Measurements from ENCODE around the gene DEPDC4.
A peak's percentile ranks its signal among the peaks of the same experiment; 100 is the strongest.
"Not testable (repeated sequence)": the region's sequence is repeated elsewhere in the genome, so short reads cannot be mapped to it uniquely, and the experiment has no call there.

The DEPDC4 gene

DNA sequence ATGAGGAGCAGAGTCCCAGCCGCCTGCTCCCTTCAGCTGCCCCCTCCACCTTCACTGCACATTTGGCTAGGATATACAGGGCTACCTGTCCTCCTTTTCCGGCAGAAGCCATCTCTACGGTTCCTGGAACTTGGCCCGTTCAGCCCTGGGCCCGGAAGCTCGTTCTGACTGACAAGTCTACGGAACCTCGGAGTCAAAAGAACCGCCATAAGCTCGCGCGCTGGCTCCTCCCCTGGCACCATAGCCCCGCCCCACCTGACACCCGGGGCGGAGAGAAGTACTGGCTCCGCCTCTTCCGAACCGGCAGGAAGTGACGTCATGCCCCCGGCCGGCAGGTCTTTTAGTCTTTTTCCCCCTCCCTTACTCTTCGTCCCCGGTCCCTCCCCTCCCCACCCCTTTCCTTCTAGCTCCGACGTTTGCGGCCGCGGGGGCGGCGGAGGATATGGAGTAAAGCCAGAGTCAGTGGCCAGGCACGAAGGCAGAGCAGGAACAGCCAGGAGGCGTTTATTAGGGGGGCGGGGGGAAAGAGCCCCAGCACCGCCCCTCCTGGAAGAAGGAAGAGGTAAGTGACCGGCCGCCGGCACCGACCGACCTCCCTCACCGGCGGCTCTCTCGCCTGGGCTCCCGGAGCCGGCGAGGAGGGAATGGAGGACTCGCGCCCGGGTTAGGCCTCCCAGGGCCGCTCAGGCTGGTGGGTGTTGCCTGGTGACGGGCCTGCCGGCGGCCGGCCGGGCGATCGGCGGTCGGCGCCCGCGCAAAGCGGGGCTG is at the start of gene DEPDC4, which contains the start of gene SCYL2:
TSS of gene DEPDC4 (minus strand) at position 245 of the 768 bp plus-strand sequence. CDS start at position 242, 3 bp downstream.
TSS of gene SCYL2 (plus strand) at position 343 of the 768 bp plus-strand sequence. CDS start 15,794 bp downstream, outside the sequence.
- DNase-seq = peak; percentile 78

DNA sequence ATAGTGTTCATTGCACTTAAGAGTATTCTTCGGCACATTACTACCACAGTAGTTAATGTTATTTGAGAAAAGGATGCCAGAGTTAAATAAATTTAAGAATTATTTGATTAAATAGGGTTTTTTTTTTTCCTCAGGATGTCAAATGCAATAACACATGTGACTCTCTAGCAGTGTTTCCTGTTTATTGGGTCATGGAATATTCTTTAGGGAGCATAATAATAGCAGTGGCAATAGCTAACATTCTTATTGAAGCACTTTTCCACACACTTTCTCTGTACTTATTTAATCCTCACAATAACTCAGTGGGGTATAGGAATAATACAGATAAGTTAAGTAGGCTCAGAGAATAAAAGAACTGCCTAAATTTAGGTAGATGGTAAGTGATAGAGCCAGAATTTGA is 44.4 kb upstream of the DEPDC4 start:
- no peak for DNase-seq

DNA sequence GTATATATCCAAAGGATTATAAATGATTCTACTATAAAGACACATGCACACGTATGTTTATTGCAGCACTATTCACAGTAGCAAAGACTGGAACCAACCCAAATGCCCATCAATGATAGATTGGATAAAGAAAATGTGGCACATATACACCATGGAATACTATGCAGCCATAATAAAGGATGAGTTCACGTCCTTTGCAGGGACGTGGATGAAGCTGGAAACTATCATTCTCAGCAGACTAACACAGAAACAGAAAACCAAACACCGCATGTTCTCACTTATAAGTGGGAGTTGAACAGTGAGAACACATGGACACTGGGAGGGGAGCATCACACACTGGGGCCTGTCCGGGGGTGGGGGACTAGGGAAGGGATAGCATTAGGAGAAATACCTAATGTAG is 41.3 kb upstream of the DEPDC4 start:
- not testable (repeated sequence) for DNase-seq

DNA sequence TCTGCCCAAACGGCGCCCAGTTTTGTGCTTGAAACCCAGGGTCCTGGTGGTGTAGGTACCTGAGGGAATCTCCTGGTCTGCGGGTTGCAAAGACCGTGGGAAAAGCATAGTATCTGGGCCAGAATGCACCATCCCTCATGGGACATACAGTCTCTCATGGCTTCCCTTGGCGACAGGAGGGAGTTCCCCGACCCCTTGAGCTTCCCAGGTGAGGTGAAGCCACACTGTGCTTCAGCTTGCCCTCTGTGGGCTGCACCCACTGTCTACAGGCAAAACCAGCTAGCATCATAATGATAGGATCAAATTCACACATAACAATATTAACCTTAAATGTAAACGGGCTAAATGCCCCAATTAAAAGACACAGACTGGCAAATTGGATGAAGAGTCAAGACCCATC is 37.5 kb upstream of the DEPDC4 start:
- DNase-seq = not testable (repeated sequence)

GRCh38 chr12:100303831-100304230 is 37.0 kb upstream of the DEPDC4 start:
- DNase-seq = no peak

DNA sequence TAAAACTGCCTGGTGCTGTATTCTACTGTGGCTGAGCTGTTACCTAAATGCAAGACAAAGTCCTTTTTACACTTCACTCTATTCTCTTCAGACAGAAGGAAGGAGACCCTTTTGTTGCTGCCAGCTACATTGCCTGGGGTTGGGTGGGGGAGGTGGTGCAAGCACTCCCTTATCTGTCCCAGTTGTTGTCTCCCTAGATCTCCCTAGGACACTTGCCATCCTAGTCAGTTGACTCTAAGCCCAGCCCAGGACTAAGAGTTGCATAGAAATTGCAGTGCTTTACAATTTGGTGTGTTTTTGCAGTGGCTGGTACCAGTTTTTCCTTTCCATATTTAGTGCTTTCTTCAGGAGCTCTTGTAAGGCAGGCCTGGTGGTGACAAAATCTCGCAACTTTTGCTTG is 35.2 kb upstream of the DEPDC4 start:
- no peak for DNase-seq

- no peak for DNase-seq
These were observed 29.1 kb upstream of the DEPDC4 start for GRCh38 chr12:100295764-100296555.

GRCh38 chr12:100294366-100294765 is 27.5 kb upstream of the DEPDC4 start:
- DNase-seq = not testable (repeated sequence)

- no peak for DNase-seq
These were observed 26.1 kb upstream of the DEPDC4 start for GRCh38 chr12:100293017-100293416.

GRCh38 chr12:100290016-100290415 is 23.1 kb upstream of the DEPDC4 start:
- DNase-seq = no peak

DNA sequence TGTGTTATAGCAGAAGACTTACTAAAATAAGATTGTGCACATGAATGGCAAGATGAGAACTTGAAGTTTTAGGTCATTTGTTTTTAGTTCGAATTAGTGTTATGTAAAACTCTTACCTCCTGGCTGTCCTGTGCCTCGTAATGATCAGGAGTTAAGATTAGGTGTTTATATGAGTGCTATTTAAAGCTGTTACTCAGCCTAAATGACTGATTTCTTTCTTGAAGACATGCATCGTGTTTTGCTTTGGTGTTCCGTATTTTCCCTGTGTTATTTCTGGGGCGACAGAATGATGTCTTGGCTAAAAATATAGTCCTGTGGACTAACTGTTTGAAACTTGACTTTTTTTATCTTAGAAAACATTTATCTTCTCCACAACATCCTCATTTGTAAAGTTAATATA is 22.2 kb upstream of the DEPDC4 start:
- DNase-seq = no peak

DNA sequence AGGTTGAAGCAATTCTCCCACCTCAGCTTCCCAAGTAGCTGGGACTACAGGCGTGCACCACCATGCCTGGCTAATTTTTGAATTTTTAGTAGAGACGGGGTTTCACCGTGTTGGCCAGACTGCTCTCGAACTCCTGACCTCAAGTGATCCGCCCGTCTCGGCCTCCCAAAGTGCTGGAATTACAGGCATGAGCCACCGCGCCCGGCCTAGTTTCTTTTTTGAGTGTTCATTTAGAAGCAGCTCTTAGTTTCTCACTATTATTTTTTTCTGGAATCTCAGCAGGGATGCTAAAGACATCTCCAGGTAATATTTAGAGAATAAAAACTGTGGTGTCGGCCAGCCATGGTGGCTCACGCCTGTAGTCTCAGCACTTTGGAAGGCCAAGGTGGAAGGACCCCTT is 17.7 kb upstream of the DEPDC4 start:
- DNase-seq = not testable (repeated sequence)

DNA sequence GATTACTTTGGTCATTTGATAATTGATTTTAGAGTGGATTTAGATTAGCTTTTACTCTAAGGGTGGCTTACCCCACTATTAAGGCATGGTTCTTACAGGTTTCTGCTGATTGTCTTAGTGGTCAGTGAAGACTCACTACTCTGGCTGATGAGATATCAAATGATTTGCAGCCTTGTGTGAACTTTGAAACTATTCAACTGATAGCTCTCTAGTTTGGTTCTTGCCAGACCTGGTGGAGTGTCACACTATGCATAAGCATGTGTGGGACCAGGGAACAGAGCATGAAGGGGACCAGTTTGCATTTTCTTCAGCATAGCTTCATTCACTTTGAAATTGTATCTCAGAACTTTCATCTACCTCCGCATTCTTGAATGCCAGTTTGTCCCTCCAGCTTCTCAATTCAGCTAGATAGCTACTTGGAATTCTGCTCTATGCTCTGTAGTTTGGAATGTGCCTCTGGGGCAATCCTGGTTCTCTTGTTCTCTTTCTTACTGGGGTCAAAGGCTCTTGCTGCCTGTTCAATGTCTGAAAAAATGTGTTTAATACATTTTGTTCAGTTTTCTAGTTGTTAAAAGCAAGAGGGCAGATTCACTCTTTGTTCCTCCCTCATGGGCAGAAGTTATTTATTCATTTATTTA is 12.8 kb upstream of the DEPDC4 start:
- DNase-seq = no peak

DNA sequence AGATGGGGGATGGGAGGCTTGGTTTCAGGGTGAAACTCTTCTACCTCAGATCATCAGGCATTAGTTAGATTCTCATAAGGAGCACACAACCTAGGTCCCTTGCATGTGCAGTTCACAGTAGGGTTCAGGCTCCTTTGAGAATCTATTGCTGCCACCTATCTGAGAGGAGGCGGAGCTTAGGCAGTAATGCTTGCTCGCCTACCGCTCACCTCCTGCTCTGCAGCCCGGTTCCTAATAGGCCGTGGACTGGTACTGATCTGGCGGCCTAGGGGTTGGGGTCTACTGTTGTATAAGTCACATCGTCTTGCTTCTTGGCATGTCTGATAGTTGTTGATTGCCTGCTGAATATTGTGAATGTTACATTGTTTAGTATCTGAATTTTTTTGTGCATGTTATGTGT is 12.3 kb upstream of the DEPDC4 start:
- DNase-seq = no peak

DNA sequence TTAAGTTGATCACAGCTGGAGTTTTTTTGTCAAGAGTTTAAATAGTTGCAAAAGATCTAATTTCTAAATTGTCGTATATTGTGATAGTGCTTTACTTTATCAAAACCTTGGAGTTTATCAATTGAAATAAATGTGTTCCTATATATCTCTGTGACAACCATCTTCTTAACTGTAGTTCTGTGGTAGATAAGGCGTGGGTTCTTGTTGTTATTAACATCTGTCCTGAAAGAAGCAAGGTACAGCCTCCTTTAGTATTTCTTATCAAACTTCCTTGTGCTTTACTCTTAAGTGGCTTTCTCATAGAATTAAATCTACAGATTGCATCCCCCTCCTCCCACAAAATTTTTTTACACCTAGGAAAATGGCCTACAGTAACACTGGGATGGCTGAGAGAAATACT is 7.4 kb upstream of the DEPDC4 start:
- DNase-seq = no peak

- DNase-seq = no peak
These were observed 6.9 kb upstream of the DEPDC4 start for GRCh38 chr12:100273782-100274181.

- no peak for DNase-seq
These were observed 2.1 kb upstream of the DEPDC4 start for GRCh38 chr12:100268835-100269564.

DNA sequence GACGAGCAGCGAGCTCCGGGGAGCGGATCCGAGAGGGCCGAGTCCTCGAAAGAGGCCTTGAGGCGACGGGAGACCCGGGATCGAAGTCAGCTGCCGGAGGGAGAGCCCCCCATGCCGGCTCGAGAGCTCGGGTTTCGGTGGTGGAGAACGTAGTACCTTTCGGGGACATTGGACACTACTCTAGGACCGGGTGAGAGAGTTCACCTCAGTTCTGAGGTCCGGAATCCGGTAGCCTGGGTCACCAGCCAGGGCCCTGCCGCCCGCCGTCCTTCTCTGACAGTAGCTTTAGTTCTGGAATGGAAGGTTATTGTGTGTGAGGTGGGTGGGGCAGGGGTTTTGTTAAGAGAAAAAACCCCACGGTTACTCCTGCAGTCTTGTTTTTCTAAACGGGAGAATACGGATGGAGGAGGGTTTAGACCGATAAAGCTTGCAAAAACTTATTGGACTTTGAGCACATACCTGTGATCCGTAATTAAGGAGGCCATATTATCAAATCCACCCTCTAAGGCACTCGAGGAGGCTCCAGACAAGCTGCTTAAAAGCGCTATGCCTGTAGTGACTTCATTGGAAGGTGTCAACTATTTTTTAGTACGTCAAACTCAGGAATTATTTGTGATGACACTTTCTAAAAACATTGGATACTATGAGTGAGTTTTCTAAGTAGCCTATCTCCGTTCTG is 863 bp upstream of the DEPDC4 start:
- no peak for DNase-seq

- DNase-seq = no peak
These were observed 369 bp downstream of the DEPDC4 start for GRCh38 chr12:100266585-100266834.

DNA sequence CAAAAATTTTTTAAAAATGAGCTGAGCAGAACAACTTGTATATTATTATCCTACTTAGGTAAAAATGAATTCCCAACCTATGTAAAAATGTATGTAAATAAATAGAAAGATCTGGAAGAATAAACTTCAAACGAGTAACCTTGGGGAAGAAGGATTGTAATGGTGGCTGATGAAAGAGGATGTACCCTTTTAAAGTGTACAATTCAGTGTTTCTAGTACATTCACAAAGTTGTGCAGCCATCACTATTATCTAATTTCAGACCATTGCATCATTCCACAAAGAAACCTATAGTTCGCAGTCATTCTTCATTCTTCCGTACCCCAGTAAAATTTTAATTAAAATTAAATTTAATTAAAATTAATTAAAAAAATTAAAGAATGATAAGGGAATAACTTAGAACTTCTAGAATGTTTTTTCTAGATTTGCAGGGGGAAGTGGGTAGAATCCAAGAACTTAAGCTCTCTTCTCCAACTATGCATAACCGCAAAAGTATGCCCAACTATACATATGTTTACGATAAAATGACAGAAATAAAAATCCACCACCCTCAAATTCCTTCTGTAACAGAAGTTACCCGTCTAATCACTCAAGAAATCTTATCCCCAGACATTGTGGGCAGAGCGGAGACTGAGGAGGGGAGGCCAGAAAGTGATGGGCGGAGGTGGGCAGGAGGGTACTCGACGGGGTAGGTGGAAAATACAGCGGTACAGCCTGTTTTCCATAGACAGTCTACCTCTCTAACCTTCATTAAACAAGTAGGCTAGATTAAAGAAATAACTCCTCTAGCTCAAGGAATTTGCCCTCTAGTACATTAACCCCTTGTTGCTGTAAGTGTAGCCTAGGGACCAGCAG is 921 bp downstream of the DEPDC4 start:
- DNase-seq = no peak

GRCh38 chr12:100265107-100265506 is 1.8 kb downstream of the DEPDC4 start:
- not testable (repeated sequence) for DNase-seq

DNA sequence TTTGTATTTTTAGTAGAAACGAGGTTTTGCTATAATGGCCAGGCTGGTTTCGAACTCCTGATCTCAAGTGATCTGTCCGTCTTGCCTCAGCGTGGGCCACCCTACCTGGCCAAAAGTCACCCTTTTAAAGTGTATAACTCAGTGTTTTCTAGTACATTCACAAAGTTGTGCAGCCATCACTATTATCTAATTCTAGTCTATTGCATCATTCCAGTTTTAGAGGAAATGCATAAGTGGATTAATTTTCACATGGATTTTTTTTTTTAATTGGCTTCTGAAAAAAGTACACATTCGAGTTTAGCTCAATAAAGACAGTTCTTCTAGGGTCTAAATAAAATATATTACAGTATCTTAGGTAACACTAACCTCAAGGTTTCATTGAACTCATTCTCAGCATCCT is 3.7 kb downstream of the DEPDC4 start:
- no peak for DNase-seq

Data from SIG-M5 (cell line).